Progenitor cell of endocrine pancreas (in vitro differentiated cells): Measurements from ENCODE around the gene B4GALT1. TPM values are rescaled to one million over a fixed set of nuclear protein-coding genes. Genes with fewer than 3 reads are reported as not detected.

Experiments
- DNase-seq: peaks from one replicate; pipeline ENCODE4 v3.0.0; 2021; ENCODE audit warnings: low spot score; ENCODE audit not compliant: unreplicated experiment
- H3K27ac Mint-ChIP-seq: 2 replicates; pipeline ENCODE4 v1.8.0; 2021; ENCODE audit warnings: mild to moderate bottlenecking, moderate library complexity, mixed read lengths
- H3K27me3 Mint-ChIP-seq: 2 replicates; pipeline ENCODE4 v1.8.0; 2021; ENCODE audit warnings: mixed read lengths
- H3K36me3 Mint-ChIP-seq: 2 replicates; pipeline ENCODE4 v1.8.0; 2022; ENCODE audit warnings: mixed read lengths; ENCODE audit not compliant: insufficient read depth
- H3K4me1 Mint-ChIP-seq: 2 replicates; pipeline ENCODE4 v1.8.0; 2021; ENCODE audit warnings: low read depth, mixed read lengths
- H3K4me3 Mint-ChIP-seq: 2 replicates; pipeline ENCODE4 v1.8.0; 2021; ENCODE audit warnings: low read depth, mild to moderate bottlenecking, moderate library complexity, mixed read lengths
- H3K9me3 Mint-ChIP-seq: 2 replicates; pipeline ENCODE4 v1.8.0; 2021; ENCODE audit warnings: low read depth, mixed read lengths
- total RNA-seq: library from RNA; stranded (reverse); gene quantifications from 2 replicates; pipeline ENCODE4 v1.2.1, GENCODE V29; 2021
- TF ChIP-seq, protein P1 (sequence below): fragments of 200-600 bp; sonication (generic); IDR thresholded peaks from one replicate; pipeline ENCODE4 v1.5.0; 2021; ENCODE audit warnings: antibody characterized with exemption, mild to moderate bottlenecking; ENCODE audit not compliant: unreplicated experiment

The B4GALT1 gene
- total RNA-seq, 1 donor from 2014 or later, result 49.9 TPM

DNA sequence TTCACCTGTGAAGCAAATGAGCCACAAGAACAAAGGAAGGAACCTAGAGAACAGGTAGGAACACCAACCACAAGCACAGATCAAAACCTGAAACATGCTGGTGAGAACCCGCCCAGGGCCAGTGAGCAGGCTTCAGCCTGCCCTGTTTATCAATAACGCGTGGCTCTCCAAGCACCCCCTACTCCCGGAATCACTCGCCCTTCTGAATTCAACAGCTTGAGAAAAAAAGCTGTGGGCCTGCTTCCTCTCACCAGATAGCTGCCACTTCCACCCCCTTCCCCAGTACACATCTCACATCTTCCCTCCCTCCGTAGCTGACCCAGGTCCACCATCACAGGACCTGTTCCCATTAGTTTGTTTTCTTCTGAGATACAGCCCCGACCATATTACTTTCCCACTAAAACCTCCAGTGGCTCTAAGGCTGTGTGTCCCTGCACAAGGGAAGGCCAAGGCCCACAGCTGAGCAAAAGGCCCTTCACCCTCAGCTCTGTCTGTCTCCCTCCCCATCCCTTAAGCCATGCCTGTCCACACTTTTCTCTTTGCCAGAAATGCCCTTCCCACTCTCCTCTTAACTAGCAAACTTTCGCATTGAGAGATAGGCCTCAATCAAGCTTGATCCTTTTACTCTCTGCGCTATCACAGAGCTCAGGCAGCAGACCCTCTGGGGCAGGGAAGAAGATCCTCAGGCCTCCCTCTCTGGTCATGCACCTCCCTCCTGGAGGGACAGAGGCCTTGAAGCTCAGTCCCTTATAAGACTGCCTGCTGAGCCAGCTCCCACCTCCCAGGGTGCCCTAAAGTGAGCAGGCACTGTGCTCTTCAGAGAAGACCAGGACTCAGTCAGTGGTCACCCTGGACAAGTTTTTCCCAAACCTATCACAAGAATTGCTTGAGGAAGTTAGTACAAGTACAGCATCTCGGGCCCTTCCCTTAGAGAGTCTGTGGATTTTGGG, 30.1 kb downstream of the B4GALT1 start:
- Mint-ChIP-seq H3K4me3 (no peak overlapping the region), H3K27me3 (no peaks in the 10 kb centered on the region), H3K9me3 (no peaks in the 10 kb centered on the region), H3K27ac (peak overlapping the region; percentile 7), H3K4me1 (peaks cover 26% of the 10 kb centered on the region), H3K36me3 (peaks cover 1% of the 10 kb centered on the region)
- no peak for DNase-seq
- TF ChIP-seq, protein P1, sequence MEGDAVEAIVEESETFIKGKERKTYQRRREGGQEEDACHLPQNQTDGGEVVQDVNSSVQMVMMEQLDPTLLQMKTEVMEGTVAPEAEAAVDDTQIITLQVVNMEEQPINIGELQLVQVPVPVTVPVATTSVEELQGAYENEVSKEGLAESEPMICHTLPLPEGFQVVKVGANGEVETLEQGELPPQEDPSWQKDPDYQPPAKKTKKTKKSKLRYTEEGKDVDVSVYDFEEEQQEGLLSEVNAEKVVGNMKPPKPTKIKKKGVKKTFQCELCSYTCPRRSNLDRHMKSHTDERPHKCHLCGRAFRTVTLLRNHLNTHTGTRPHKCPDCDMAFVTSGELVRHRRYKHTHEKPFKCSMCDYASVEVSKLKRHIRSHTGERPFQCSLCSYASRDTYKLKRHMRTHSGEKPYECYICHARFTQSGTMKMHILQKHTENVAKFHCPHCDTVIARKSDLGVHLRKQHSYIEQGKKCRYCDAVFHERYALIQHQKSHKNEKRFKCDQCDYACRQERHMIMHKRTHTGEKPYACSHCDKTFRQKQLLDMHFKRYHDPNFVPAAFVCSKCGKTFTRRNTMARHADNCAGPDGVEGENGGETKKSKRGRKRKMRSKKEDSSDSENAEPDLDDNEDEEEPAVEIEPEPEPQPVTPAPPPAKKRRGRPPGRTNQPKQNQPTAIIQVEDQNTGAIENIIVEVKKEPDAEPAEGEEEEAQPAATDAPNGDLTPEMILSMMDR, result no peak

DNA sequence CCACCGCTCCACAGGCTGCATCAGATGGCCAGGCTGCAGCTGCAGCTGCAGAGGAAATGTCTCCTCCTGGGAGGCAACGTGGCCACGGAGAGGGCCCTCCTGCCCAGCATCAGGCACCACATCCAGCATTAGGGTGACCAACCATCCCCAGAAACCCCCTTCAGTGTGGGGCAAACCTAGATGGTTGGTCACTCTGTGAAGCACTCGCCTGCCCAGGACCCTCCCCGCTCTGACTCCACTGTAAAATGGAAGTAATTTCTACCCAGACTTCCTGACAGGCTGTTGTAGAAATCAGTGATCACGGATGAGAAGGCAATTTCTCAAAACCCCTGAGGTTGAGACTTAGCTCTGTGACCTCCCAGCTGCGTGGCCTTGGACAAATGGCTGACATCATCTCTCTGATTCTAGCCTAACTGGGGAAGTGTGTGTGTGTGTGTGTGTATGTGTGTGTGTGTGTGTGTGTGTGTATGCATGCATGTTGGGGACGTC, 31.6 kb downstream of the B4GALT1 start:
- no peak overlapping the region for H3K27ac Mint-ChIP-seq
- peaks cover 29% of the 10 kb centered on the region for H3K4me1 Mint-ChIP-seq
- TF ChIP-seq, protein P1, result no peak
- H3K4me3 Mint-ChIP-seq, result no peak overlapping the region
- H3K27me3 Mint-ChIP-seq, result no peaks in the 10 kb centered on the region
- H3K9me3 Mint-ChIP-seq, result no peaks in the 10 kb centered on the region
- DNase-seq, result no peak
- peaks cover 4% of the 10 kb centered on the region for H3K36me3 Mint-ChIP-seq

DNA sequence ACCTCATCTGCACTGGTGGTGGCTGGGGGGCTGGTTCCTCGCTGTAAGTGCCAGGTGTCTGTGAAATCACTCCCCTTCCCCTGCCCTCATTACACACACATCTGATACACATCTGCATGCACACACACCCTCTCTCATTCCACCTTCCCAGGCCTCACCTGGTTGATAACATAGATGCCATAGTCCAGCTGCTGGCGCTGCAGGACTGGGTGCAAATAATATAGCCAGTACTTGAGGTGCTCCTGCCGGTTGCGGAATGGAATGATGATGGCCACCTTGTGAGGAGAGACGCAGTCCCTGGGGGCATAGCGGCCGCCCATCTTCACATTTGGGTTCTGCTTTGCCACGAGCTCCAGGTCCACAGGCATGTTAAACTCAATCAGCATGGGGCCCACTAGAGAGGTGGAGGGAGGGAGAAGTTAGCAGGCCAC, 32.1 kb downstream of the B4GALT1 start:
- no peak overlapping the region for H3K4me3 Mint-ChIP-seq
- no peak for DNase-seq
- peaks cover 6% of the 10 kb centered on the region for H3K36me3 Mint-ChIP-seq
- TF ChIP-seq, protein P1, result no peak
- H3K9me3 Mint-ChIP-seq, result no peaks in the 10 kb centered on the region
- H3K27ac Mint-ChIP-seq, result no peak overlapping the region
- H3K27me3 Mint-ChIP-seq, result no peaks in the 10 kb centered on the region
- peaks cover 31% of the 10 kb centered on the region for H3K4me1 Mint-ChIP-seq

DNA sequence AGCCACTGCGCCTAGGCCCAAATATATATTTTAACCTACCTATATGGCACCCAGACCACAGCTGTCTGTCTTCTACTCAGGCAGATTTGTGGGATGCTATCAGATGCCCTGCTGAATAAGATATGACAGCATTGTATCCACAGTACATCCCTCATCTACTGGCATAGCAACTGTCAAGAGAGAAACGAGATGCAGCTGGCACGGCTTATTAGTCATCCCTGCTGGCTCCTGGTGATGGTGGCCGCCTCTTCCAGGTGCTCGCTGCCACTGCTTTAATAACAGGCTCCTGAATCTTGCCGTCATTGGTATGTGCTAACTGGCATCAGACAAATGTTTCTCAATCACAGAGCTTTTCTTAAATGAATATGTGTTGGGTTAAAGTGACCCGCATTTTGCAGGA, 34.0 kb downstream of the B4GALT1 start:
- Mint-ChIP-seq H3K9me3 (no peaks in the 10 kb centered on the region), H3K4me3 (no peak overlapping the region), H3K4me1 (peaks cover 28% of the 10 kb centered on the region), H3K36me3 (peaks cover 12% of the 10 kb centered on the region), H3K27me3 (no peaks in the 10 kb centered on the region), H3K27ac (no peak overlapping the region)
- no peak for DNase-seq
- TF ChIP-seq, protein P1, result no peak

DNA sequence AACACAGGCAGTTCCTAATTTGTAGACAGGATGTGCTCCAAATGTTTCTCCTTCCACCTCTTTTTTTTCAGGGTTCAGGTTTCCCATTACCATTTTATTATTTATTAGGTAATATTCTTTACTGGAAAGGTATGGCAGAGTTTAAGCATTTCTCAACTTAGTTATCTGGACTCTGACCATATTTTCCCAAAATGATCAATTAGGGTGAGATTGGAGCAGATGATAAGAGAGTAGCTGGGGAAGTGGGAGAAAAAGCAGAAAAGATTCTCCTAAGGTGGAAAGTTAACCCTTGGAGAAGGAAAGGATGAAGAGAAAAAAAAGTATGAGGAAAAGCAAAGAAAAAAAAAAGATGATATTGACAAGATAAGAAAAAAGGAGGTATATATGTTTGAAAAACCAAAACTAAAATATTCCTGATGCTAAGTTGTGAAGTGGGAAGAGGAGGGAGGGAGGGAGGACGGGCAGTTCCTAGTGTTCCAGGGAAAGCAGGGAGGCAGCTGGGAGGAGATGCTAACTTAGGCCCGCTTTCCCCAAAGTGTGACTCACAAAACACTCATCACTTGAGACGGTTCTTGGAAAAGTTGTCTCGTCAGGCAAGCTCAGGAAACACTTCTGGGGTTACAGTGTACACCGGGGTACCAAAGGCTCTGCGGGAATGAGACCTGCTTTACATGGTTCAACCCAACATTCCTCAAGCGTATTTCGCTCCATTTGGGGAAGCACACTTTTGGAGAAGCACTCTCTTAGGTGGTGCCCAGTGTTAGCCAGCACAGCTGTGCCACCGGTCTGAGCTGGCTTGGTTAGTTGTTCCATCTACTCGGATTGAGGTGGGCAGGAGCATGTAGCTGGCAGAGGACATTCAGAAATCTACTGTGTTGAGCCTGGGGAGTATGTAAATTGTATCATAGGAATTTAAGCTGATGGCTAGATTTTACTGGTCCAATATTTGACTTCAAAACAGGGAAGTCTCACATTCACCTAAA, 35.1 kb downstream of the B4GALT1 start:
- Mint-ChIP-seq H3K9me3 (no peaks in the 10 kb centered on the region), H3K4me1 (peaks cover 27% of the 10 kb centered on the region), H3K4me3 (no peak overlapping the region), H3K27ac (peak overlapping the region; percentile 65), H3K27me3 (no peaks in the 10 kb centered on the region), H3K36me3 (peaks cover 22% of the 10 kb centered on the region)
- TF ChIP-seq, protein P1, result no peak
- DNase-seq, result no peak
